Measurements from ENCODE around the gene RHOBTB1.

DNA sequence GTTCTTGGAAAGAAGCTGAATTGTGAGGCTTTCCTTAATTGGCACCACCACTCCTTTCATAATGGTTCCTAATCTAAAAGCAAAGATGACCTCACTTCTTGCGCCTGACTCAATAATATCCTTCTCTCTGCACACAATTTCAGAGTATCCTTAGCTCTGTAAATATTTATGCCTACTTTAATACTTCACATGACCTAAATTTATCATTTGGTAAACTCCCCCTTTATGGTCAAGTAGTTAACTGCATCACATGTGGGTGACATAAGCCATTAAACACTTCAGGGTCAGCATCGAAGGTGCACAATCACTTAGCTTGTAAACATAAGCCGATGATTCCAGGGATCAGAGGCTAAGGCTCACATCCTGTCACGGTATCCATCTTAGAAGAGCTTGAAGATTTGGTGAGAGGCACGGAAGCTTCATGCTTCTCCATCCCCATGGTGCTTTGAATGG, 7.3 kb upstream of the RHOBTB1 start:
- TF ChIP-seq EZH2 (IDR thresholded peaks at IDR 0.05; ENCODE audit: borderline replicate concordance, low read depth, low read length) (no peak), GABPA (tag; conservative IDR thresholded peaks at IDR 0.05; ENCODE audit: low read depth) (no peak), CTBP1 (IDR thresholded peaks at IDR 0.05; ENCODE audit: borderline replicate concordance) (no peak), IRF2 (CRISPR knock-in tag; IDR thresholded peaks at IDR 0.05) (no peak), SIN3B (IDR thresholded peaks at IDR 0.05; ENCODE audit: low read depth) (no peak), MXI1 (IDR thresholded peaks at IDR 0.05; ENCODE audit: low read depth, low read length) (no peak)
- TF ChIP-seq, protein P1, sequence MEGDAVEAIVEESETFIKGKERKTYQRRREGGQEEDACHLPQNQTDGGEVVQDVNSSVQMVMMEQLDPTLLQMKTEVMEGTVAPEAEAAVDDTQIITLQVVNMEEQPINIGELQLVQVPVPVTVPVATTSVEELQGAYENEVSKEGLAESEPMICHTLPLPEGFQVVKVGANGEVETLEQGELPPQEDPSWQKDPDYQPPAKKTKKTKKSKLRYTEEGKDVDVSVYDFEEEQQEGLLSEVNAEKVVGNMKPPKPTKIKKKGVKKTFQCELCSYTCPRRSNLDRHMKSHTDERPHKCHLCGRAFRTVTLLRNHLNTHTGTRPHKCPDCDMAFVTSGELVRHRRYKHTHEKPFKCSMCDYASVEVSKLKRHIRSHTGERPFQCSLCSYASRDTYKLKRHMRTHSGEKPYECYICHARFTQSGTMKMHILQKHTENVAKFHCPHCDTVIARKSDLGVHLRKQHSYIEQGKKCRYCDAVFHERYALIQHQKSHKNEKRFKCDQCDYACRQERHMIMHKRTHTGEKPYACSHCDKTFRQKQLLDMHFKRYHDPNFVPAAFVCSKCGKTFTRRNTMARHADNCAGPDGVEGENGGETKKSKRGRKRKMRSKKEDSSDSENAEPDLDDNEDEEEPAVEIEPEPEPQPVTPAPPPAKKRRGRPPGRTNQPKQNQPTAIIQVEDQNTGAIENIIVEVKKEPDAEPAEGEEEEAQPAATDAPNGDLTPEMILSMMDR (IDR thresholded peaks at IDR 0.05 in 2 of 3, conservative IDR thresholded peaks at IDR 0.05 in 1 of 3; ENCODE audit: insufficient read depth in 2 of 3, low read depth in 1 of 3, low read length in 3 of 3), result no peak

Data from K562 (cell line).